Suppressor macrophage treated with lipopolysaccharide for 4 hours (primary cell): ENCODE results near the gene SBF1.

Source experiments
- DNase-seq: peaks from one replicate; pipeline ENCODE4 v3.0.0-alpha.2; 2020

Gene SBF1

DNA sequence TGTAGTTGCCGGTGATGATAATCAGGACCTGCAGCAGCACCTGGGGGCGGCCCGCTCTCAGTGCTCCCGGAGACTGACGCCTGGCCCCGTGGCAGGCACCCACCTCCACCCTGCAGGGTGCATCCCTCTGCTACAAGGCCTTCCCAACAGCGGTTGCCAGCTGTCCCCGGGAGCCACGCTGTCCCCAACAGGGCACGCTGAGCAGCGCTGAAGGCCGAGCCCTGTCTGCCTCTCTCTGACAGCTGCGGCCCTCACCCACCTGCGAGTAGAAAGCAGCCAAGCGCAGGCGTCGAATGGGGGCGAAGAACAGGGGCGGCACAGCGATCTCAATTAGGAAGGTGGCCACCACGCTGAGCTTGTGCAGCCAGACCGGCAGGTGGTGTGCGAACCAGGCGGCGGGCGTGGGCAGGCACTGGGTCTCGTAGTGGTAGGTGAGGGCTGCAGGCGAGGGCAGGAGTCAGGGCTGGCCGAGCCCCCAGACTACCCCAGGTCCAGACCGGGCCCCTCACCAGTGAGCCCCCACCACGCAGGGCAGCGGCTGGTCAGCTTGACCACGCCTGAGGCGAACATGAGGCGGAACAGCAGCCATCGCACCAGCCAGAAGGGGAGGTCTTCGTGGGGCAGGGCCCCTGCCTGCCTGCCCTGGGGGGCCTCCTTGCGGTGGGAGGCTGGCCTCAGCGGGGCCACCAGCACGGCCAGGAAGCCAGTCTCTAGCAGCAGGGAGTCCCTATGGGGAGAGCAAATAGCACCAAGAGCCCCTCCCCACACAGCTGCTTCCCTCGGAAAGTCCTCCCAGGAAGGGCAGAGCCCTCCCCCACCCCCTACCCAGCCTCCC, 31.2 kb upstream of the SBF1 start:
- DNase-seq = no peak

DNA sequence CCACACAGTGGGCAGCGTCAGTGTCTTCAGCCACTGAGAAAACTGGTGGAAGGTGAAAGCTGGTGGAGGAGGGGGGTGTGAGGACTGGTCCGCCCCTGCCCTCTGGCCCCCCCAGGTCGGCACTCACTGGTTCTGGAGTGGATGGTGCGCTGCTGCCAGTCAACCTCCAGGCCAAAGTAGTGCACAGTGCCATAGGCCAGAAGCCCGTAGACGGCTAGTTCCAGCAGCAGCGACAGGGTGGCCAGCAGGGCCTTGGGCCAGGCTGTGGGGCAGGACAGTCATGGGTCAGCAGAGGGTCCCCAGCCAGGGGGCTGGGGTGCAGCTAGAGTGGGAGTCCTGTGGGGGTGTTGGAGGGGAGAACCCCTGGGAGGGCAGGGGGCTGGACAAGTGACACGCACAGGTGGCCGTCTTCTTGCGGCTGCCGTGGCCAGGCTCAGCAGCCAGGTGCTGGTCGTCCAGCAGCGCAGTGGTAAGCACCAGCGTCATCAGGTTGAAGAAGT, 30.5 kb upstream of the SBF1 start:
- no peak for DNase-seq

DNA sequence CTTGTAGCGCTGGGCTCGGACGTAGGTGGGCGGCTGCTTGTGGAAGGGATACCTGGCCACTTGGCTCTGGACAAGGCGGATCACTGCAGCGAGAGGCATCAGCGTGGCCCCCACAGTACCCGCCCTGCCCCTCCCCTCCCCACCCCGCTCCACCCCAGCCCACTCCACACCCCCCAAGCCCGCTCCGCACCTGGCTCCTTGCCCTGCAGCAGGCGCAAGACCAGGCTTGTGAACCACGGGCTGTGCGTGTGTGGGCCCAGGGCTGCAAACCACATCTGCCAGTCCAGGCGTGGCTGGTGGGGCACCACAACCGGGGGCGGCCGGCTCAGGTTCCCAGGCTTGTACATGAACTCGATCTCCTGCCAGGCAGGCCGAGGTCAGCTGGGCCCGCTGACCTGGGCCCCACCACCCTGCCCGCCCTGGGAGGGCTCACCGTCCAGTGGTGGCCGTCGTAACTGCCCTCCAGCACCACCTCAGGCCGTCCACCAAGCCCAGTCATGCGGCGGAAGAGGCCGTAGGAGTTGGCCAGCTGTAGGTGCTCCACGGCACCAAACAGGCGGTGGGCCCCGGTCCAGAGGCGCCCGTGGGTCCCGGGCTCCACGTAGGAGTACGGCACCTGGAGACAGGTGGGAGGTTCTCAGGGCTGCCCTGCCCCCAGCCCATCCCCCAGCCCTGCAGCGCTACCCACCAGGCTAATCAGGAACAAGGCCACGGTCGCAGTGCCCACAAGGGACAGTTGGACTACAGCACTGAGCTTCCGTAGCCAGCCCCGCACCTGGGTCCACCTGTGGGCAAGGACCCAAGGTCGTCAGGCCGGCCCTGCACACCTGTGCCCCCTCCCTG, 29.8 kb upstream of the SBF1 start:
- DNase-seq = no peak

- no peak for DNase-seq
Measured at GRCh38 chr22:50503475-50504145, 28.8 kb upstream of the SBF1 start.

DNA sequence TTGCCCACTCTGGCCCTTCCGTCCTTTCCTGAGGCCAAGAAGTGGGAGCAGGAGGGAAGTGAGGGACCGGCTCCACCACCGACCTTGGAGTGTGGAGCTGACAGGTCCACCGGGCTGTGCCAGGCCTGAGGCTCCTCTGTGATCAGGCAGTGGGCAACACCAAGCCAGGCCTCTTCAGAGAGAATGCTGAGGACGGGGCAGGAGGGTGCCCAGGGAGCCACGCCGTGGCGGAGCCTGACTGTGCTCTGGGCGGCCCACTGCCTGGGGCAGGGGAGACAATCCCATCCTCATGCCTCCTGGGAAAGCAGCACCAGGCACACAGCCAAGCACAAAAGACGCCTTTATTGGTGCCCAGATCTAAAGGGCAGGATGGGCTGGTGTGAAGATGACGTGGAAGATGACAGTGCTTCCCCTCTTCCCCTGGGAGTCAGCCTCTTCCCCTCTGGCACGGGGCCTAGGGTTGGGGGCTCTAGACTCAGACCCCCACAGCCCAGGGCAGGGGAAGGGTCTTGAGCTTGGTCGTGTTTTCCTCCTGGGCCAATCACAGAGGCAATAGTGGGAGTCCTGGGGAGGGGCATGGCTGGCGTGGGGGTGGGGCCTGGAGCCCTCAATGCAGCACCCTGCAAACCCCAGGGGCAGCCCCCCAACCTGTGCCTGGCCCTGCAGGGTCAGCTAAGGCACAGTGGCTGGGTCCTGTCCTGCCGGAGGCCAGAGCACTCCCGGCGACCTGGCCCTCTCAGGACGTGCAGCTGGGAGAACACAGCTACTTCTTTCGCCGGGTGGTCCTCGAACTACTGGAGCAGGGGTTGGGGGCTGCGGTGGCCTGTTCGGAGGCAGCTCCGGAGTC, 28.0 kb upstream of the SBF1 start:
- no peak for DNase-seq

GRCh38 chr22:50502096-50502495, 27.3 kb upstream of the SBF1 start:
- no peak for DNase-seq

DNA sequence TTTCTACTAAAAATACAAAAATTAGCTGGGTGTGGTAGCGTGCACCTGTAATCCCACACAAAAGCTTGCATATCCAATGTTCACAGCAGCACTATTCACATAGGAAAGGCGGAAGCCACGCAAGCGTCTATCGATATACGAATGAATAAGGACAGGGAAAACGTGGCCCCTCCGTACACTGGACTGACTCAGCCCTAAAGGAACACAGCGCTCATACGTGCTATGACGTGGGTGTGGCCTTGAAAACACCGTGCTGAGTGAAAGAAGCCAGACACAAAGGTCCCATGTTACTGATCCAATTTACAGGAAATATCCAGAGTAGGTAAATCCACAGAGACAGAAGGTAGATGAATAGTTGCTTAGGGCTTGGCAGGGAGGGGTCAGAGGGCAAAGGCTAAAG, 25.6 kb upstream of the SBF1 start:
- DNase-seq = no peak

DNA sequence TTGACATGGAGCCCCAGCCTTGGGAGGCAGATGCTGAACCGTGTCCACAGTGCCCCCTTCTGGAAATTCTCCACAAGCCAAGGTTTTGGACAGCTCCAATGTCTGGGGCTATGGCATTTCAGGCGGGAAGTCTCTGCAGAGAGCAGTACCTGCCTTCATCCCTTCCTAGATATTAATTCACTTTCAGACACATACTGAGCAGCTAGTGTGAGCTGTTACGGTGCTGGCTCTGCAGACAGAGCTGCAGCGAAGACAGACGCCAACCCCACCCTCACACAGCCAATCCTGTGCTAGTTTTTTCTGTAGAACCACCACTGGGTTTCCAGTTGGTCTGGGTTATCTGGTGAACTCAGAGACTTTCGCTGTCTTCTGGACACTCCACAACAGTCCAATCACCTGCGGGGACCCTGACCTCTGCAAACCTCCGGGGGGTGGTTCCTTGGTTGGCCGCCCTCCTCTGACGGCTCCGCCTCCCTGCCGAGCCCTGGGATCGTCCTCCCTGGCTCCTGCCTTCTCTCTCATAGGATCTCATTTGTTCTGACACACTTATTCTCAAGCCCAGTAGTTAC, 23.6 kb upstream of the SBF1 start:
- DNase-seq = peak; percentile 80

- DNase-seq = no peak
Measured at GRCh38 chr22:50497093-50497492, 22.3 kb upstream of the SBF1 start.

GRCh38 chr22:50490531-50491308, 15.9 kb upstream of the SBF1 start:
- peak; percentile 52 for DNase-seq

DNA sequence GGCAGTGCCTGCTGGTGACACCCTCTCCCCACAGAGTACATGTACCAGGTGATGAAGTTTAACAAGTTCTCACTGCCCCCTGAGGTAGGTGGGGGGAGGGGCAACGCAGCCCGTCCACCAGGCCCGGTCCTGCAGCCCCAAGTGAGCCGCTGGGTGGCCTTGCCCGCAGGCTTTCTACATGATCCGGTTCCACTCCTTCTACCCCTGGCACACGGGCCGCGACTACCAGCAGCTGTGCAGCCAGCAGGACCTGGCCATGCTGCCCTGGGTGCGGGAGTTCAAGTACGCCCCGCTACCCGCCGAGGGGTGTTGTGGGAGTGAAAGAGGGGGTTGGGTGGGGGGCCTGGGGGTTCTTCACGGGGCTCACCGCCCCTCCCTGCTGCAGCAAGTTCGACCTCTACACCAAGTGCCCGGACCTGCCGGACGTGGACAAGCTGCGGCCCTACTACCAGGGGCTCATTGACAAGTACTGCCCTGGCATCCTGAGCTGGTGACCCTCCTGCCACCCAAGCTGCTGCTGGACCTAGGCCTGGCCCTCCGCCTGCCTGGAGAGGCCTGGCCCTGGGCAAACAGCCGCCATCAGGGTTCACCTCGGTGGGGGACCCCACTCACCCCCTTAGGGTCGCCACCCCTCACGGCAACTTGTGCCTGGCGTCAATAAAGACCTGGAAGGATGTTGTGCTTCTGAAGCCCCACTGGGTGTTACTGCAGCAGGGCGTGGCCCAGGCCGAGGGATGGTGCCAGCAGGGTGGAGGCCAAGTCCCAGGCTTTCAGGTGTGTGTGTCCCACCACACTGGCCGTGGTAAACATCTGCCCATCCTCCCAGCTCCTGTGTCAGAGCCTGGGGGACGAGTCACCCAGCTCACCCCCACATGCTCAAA, 14.8 kb upstream of the SBF1 start:
- no peak for DNase-seq

GRCh38 chr22:50488886-50489285, 14.1 kb upstream of the SBF1 start:
- DNase-seq = no peak

DNA sequence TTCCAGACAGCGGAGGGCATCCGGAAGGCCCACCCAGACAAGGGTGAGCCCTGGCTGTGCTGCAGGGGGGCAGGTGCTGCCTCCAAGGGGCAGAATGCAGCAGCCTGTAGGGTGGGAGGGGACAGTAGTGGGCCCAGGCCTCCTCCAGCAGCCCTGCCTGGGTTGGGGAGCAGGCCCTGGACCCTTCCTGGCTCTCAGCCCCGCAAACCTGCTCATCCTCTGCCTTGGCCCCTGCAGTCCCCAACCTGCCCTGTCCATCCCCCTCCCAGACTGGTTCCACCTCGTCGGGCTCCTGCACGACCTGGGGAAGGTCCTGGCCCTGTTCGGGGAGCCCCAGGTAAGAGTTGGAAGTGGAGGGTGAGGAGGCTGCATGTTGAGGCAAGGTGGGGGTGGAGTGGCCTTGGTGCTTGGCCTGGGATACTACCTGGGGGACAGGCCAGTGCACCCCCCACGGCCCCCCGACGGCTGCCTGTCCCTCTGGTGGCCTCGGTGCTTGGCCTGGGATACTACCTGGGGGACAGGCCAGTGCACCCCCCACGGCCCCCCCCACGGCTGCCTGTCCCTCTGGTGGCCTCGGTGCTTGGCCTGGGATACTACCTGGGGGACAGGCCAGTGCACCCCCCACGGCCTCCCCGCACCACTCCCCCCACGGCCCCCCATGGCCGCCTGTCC, 13.3 kb upstream of the SBF1 start:
- DNase-seq = no peak

GRCh38 chr22:50487290-50488005, 12.6 kb upstream of the SBF1 start:
- DNase-seq = no peak

- no peak for DNase-seq
Measured at GRCh38 chr22:50486561-50487289, 11.9 kb upstream of the SBF1 start, which contains the start of gene MIOX. Gene MIOX (plus strand): TSS chr22:50486859. CDS start chr22:50486898, 39 bp downstream.

- DNase-seq = no peak
Measured at GRCh38 chr22:50485221-50486131, 10.6 kb upstream of the SBF1 start.
